K562 (cell line): ENCODE results near the gene ACBD6. TPM values are rescaled to one million over a fixed set of nuclear protein-coding genes. Genes with fewer than 3 reads are reported as not detected.
A peak's percentile ranks its signal among the peaks of the same experiment; 100 is the strongest.

Source experiments
- CHCHD3 ChIP-seq: fragments of 250-450 bp; sonication (Bioruptor Pico); IDR thresholded peaks from 2 replicates; pipeline ENCODE4 v2.1.2; 2022; ENCODE audit warnings: mild to moderate bottlenecking
- COPS2 ChIP-seq: fragments of 450-650 bp; conservative IDR thresholded peaks from 2 replicates; pipeline ENCODE4 v1.6.1; 2016; ENCODE audit warnings: mild to moderate bottlenecking, moderate library complexity
- DACH1 ChIP-seq: fragments of 450-650 bp; IDR thresholded peaks from 2 replicates; pipeline ENCODE4 v1.6.1; 2018; ENCODE audit not compliant: partially characterized antibody
- DMBX1 ChIP-seq: fragments of 250-450 bp; sonication (Bioruptor Pico); IDR thresholded peaks from 2 replicates; pipeline ENCODE4 v1.8.0; 2022; ENCODE audit warnings: inconsistent platforms, mild to moderate bottlenecking, moderate library complexity, borderline replicate concordance
- EGR1 ChIP-seq: fragments of 450-650 bp; conservative IDR thresholded peaks from 2 replicates; pipeline ENCODE4 v1.6.1; 2017; ENCODE audit warnings: mild to moderate bottlenecking
- ERF ChIP-seq: fragments of 450-650 bp; formaldehyde crosslinking; IDR thresholded peaks from 2 replicates; pipeline ENCODE4 v1.4.0; 2020; ENCODE audit warnings: mild to moderate bottlenecking, mixed read lengths
- FUS ChIP-seq: fragments of 200-400 bp; formaldehyde crosslinking; optimal IDR thresholded peaks from 2 replicates; pipeline ENCODE3; 2017; ENCODE audit warnings: low read depth, low read length
- HDAC3 ChIP-seq: fragments of 450-650 bp; IDR thresholded peaks from 2 replicates; pipeline ENCODE4 v1.6.1; 2018; ENCODE audit warnings: borderline replicate concordance, mild to moderate bottlenecking, moderate library complexity; ENCODE audit not compliant: partially characterized antibody
- HMGN3 ChIP-seq: IDR thresholded peaks from 2 replicates; pipeline ENCODE4 v1.6.1; 2011; ENCODE audit warnings: borderline replicate concordance, low read depth, mild to moderate bottlenecking, mixed read lengths, low read length; ENCODE audit not compliant: insufficient read length; ENCODE audit errors: extremely low read depth
- KAT7 ChIP-seq: sonication (generic); formaldehyde crosslinking; IDR thresholded peaks from 2 replicates; pipeline ENCODE4 v1.8.0; 2022; ENCODE audit warnings: missing genetic modification reagents, mild to moderate bottlenecking, borderline replicate concordance
- KLF6 ChIP-seq: fragments of 250-450 bp; sonication (Bioruptor Pico); IDR thresholded peaks from 2 replicates; pipeline ENCODE4 v1.4.0; 2020; ENCODE audit warnings: mild to moderate bottlenecking, moderate library complexity, borderline replicate concordance
- MBD2 ChIP-seq: sonication (generic); IDR thresholded peaks from 2 replicates; pipeline ENCODE4 v1.6.1; 2016; ENCODE audit warnings: low read depth, borderline replicate concordance
- MYBL2 ChIP-seq, 2 experiments: fragments of 450-650 bp in 1 of 2; sonication (generic) in 1 of 2; formaldehyde crosslinking in 1 of 2; IDR thresholded peaks; 2 replicates each; pipeline versions ENCODE4 v1.6.1 to v1.8.1; 2017 to 2022; ENCODE audit warnings: borderline replicate concordance in 1 of 2, inconsistent platforms in 1 of 2, low read depth in 1 of 2, mild to moderate bottlenecking in 1 of 2, missing genetic modification reagents in 1 of 2, moderate library complexity in 1 of 2
- NFRKB ChIP-seq: fragments of 450-650 bp; IDR thresholded peaks from 2 replicates; pipeline ENCODE4 v1.6.1; 2016; ENCODE audit warnings: low read depth
- OTX1 ChIP-seq: fragments of 450-650 bp; formaldehyde crosslinking; IDR thresholded peaks from 2 replicates; pipeline ENCODE4 v1.4.0; 2022; ENCODE audit warnings: mild to moderate bottlenecking
- PCBP1 ChIP-seq: fragments of 200-400 bp; formaldehyde crosslinking; IDR thresholded peaks from 2 replicates; pipeline ENCODE4 v1.6.1; 2018; ENCODE audit warnings: mild to moderate bottlenecking, low read depth, low read length; ENCODE audit not compliant: poor library complexity, severe bottlenecking
- PHF21A ChIP-seq: fragments of 450-650 bp; IDR thresholded peaks from 2 replicates; pipeline ENCODE4 v1.6.1; 2017; ENCODE audit warnings: low read depth, borderline replicate concordance
- RBM39 ChIP-seq: fragments of 200-400 bp; formaldehyde crosslinking; optimal IDR thresholded peaks from 2 replicates; pipeline ENCODE3; 2018; ENCODE audit warnings: low read depth, low read length
- RNF2 ChIP-seq: sonication (generic); IDR thresholded peaks from 2 replicates; pipeline ENCODE4 v1.6.1; 2016
- SMAD4 ChIP-seq: fragments of 250-450 bp; sonication (Bioruptor Pico); conservative IDR thresholded peaks from 2 replicates; pipeline ENCODE4 v1.8.0; 2021; ENCODE audit warnings: inconsistent platforms, mild to moderate bottlenecking, moderate library complexity
- SMARCA5 ChIP-seq: fragments of 450-650 bp; IDR thresholded peaks from 2 replicates; pipeline ENCODE4 v1.6.1; 2016
- SREBF1 ChIP-seq: fragments of 150-350 bp; IDR thresholded peaks from 2 replicates; pipeline ENCODE4 v1.6.1; 2014; ENCODE audit warnings: antibody characterized with exemption, low read depth, low read length, borderline replicate concordance
- STAT5A ChIP-seq: IDR thresholded peaks from 2 replicates; pipeline ENCODE4 v1.6.1; 2012; ENCODE audit warnings: low read length, inconsistent platforms, borderline replicate concordance
- TAF1 ChIP-seq: IDR thresholded peaks from 2 replicates; pipeline ENCODE4 v1.6.1; 2011; ENCODE audit warnings: mild to moderate bottlenecking, low read length, moderate library complexity; ENCODE audit not compliant: insufficient read depth, control insufficient read depth, severe bottlenecking; ENCODE audit errors: extremely low read depth
- polyA plus RNA-seq, 8 experiments: library from polyadenylated mRNA; depleted of rRNA in 4 of 8; stranded (reverse) in 5 of 8; unstranded in 3 of 8; fragments of >200 nt; fragmentation: Nextera tagmentation in 2 of 8; fragmentation: Illumina TruSeq in 1 of 8; extraction: Ambion mirVana in 2 of 8; extraction: Trizol in 1 of 8; gene quantifications; 2 replicates each; pipeline versions ENCODE4 v1.2.1 to v1.2.3, GENCODE V29; 2011 to 2014; ENCODE audit warnings: inconsistent platforms in 1 of 8, missing spikeins in 1 of 8
- total RNA-seq, 7 experiments: library from RNA; depleted of rRNA in 6 of 7; stranded (reverse); fragments of >200 nt in 6 of 7; fragmentation: Illumina TruSeq in 2 of 7; extraction: Trizol in 2 of 7; gene quantifications; 2 replicates each; pipeline versions ENCODE4 v1.2.1 to v1.2.3, GENCODE V29; 2011 to 2021; ENCODE audit warnings: low replicate concordance in 1 of 7
- TF ChIP-seq, protein P1 (sequence below): sonication (generic); formaldehyde crosslinking; IDR thresholded peaks from 2 replicates; pipeline ENCODE4 v1.8.1; 2022; ENCODE audit warnings: missing genetic modification reagents
- TF ChIP-seq, protein P2 (sequence below): sonication (generic); formaldehyde crosslinking; IDR thresholded peaks from 2 replicates; pipeline ENCODE4 v1.8.0; 2022; ENCODE audit warnings: missing genetic modification reagents, mild to moderate bottlenecking, borderline replicate concordance

The ACBD6 gene
- total and polyA plus RNA-seq, 9 of the 15 experiments (the other 6 are each of a cell fraction or from before 2014, with no cell fraction given), result 16.9 to 107 (median 77.7) TPM

DNA sequence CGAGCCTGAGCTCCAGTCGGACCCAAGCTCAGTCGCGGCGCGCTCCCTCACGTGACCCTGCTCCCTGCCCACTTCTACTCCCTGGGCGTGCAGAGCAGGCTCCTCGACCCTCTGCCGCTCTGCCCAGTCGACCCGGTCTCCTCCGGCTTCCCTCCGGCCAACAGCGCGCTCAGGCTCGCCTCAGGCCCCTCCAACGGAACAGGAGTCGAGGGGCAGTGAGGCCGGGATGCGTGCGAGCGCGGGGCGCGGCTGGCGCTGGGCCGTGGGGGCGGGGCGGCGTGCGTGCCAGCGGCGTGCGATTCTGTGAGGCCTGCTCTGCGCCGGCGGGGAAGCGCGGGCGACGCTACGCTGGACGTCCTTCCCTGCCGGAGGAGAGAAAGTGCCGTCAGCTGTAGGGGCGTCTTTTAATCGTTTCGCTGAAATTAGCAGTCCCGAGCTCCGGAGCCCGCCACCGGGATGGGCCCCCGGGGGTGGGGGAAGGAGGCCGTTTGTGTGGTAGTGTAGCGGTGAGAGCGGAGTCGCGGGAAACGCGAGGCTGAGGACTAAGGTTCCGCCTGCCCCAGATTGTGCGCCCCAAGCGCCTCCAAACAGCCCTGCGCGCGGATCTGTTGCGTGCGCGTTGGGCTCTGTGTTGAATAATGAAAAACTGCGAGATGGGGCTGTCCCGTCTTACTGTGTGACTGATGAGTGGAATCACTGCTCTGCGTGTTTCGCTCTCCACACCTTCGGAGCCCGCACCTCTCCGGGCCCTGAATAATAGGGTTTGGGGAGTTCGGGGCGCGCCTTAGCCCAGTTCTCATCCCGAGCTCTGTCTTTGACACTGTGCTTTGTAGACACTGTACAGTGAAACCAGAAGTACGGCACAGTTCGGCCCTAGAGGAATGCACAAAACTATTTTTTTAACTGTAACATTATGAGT lies at the start of gene ACBD6 (continued):
- TF ChIP-seq DACH1 (peak; percentile 51), SMARCA5 (peak; percentile 47; the same call in 1 of the 2 replicates), MBD2 (peak; percentile 47; the same call in 1 of the 2 replicates), OTX1 (CRISPR knock-in tag) (no peak), KLF6 (no peak), ERF (CRISPR knock-in tag) (no peak; the same call in 1 of the 2 replicates), PCBP1 (peak; percentile 80), COPS2 (no peak), HDAC3 (peak; percentile 72), STAT5A (peak; percentile 50; the same call in 1 of the 2 replicates), DMBX1 (peak; percentile 79), NFRKB (peak; percentile 52; the same call in 1 of the 2 replicates), TAF1 (peak; percentile 97), EGR1 (peak; percentile 70), RNF2 (peak; percentile 83; the same call in 1 of the 2 replicates), SMAD4 (CRISPR knock-in tag) (peak; percentile 86; the same call in 1 of the 2 replicates), HMGN3 (peak; percentile 85), KAT7 (CRISPR knock-in tag) (peak; percentile 100), CHCHD3 (CRISPR knock-in tag) (no peak), SREBF1 (peak; percentile 57; the same call in 1 of the 2 replicates), MYBL2 (IDR thresholded peaks at IDR 0.05; ENCODE audit: low read depth) (peak; percentile 50; the same call in 1 of the 2 replicates), MYBL2 (CRISPR knock-in tag; IDR thresholded peaks at IDR 0.05; ENCODE audit: borderline replicate concordance) (peak; percentile 77; the same call in 1 of the 2 replicates), RBM39 (peak; percentile 52), PHF21A (peak; percentile 94), FUS (no peak)
- TF ChIP-seq, protein P1, sequence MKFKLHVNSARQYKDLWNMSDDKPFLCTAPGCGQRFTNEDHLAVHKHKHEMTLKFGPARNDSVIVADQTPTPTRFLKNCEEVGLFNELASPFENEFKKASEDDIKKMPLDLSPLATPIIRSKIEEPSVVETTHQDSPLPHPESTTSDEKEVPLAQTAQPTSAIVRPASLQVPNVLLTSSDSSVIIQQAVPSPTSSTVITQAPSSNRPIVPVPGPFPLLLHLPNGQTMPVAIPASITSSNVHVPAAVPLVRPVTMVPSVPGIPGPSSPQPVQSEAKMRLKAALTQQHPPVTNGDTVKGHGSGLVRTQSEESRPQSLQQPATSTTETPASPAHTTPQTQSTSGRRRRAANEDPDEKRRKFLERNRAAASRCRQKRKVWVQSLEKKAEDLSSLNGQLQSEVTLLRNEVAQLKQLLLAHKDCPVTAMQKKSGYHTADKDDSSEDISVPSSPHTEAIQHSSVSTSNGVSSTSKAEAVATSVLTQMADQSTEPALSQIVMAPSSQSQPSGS (CRISPR knock-in tag), result no peak
- TF ChIP-seq, protein P2, sequence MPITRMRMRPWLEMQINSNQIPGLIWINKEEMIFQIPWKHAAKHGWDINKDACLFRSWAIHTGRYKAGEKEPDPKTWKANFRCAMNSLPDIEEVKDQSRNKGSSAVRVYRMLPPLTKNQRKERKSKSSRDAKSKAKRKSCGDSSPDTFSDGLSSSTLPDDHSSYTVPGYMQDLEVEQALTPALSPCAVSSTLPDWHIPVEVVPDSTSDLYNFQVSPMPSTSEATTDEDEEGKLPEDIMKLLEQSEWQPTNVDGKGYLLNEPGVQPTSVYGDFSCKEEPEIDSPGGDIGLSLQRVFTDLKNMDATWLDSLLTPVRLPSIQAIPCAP (CRISPR knock-in tag), result peak; percentile 73; the same call in 1 of the 2 replicates
